GM06990 (cell line): ENCODE measurements around the gene TDO2.
A peak's percentile ranks its signal among the peaks of the same experiment; 100 is the strongest.

Source experiments
- DNase-seq: peaks from one replicate; pipeline ENCODE4 v3.0.0-alpha.2; 2011; ENCODE audit not compliant: insufficient read length; ENCODE audit errors: extremely low read depth
- H3K27me3 ChIP-seq: replicated peaks from 2 replicates; pipeline ENCODE4 v1.6.0; 2011; ENCODE audit warnings: low read length; ENCODE audit not compliant: control insufficient read depth, insufficient read depth
- H3K36me3 ChIP-seq: 2 replicates; pipeline ENCODE4 v1.5.1; 2011; ENCODE audit warnings: low read length; ENCODE audit not compliant: control insufficient read depth, insufficient read depth
- H3K4me3 ChIP-seq: replicated peaks from 2 replicates; pipeline ENCODE4 v1.5.1; 2011; ENCODE audit warnings: low read depth, mild to moderate bottlenecking, control low read depth, low read length
- CTCF ChIP-seq: IDR thresholded peaks from 2 replicates; pipeline ENCODE4 v1.5.1; 2011; ENCODE audit warnings: low read length, control low read depth, mild to moderate bottlenecking, inconsistent platforms; ENCODE audit not compliant: insufficient read depth, poor library complexity, severe bottlenecking

Gene TDO2

GRCh38 chr4:155950461-155950860 is 47.0 kb downstream of the TDO2 start:
- TF ChIP-seq CTCF: no peak
- Histone ChIP-seq H3K27me3 (no peaks in the 10 kb centered on the region), H3K36me3 (no peaks in the 10 kb centered on the region), H3K4me3 (no peak overlapping the region)
- DNase-seq: no peak

- no peak for DNase-seq
- Histone ChIP-seq H3K36me3 (no peaks in the 10 kb centered on the region), H3K27me3 (no peaks in the 10 kb centered on the region), H3K4me3 (peak overlapping the region; percentile 76; the same call in 1 of the 2 replicates)
- no peak for TF ChIP-seq CTCF
These were observed 49.0 kb downstream of the TDO2 start for GRCh38 chr4:155952501-155952901.

GRCh38 chr4:155953151-155954117 is 49.9 kb downstream of the TDO2 start, which contains the start of gene CTSO:
TSS of gene CTSO (minus strand) at chr4:155953866. CDS start at chr4:155953847, 19 bp downstream.
- Histone ChIP-seq H3K36me3 (no peaks in the 10 kb centered on the region), H3K4me3 (peak within 1 kb of the TSS; percentile 76), H3K27me3 (no peaks in the 10 kb centered on the region)
- peak; percentile 58 for TF ChIP-seq CTCF
- peak; percentile 84 for DNase-seq

GRCh38 chr4:155954118-155954685 is 50.7 kb downstream of the TDO2 start:
- no peaks in the 10 kb centered on the region for H3K27me3 ChIP-seq
- no peak for TF ChIP-seq CTCF
- H3K36me3 ChIP-seq: no peaks in the 10 kb centered on the region
- peak overlapping the region; percentile 76 for H3K4me3 ChIP-seq
- no peak for DNase-seq

GRCh38 chr4:155954939-155955338 is 51.4 kb downstream of the TDO2 start:
- no peak for TF ChIP-seq CTCF
- Histone ChIP-seq H3K36me3 (no peaks in the 10 kb centered on the region), H3K27me3 (no peaks in the 10 kb centered on the region), H3K4me3 (no peak overlapping the region)
- no peak for DNase-seq
